ENCODE data around the gene EPHB1. TPM values are rescaled to one million over a fixed set of nuclear protein-coding genes. Genes with fewer than 3 reads are reported as not detected.
A peak's percentile ranks its signal among the peaks of the same experiment; 100 is the strongest.

Gene EPHB1
- total RNA-seq, 1 donor from 2014 or later = 1.8 TPM

- H3K27ac Mint-ChIP-seq = no peak overlapping the region
- TF ChIP-seq CTCF (IDR thresholded peaks at IDR 0.05; ENCODE audit: unreplicated experiment) = no peak
- no peak overlapping the region for H3K4me3 Mint-ChIP-seq (ENCODE audit: low read depth)
- no peaks in the 10 kb centered on the region for H3K9me3 Mint-ChIP-seq (ENCODE audit: low read depth)
- no peaks in the 10 kb centered on the region for H3K4me1 Mint-ChIP-seq (ENCODE audit: low read depth)
- H3K27me3 Mint-ChIP-seq = peaks cover 10% of the 10 kb centered on the region
- no peak for DNase-seq (ENCODE audit: low spot score, unreplicated experiment)
- no peaks in the 10 kb centered on the region for H3K36me3 Mint-ChIP-seq (ENCODE audit: insufficient read depth)
These were observed 161.3 kb downstream of the EPHB1 start for GRCh38 chr3:134956395-134956794.

- peaks cover 10% of the 10 kb centered on the region for H3K27me3 Mint-ChIP-seq
- H3K4me1 Mint-ChIP-seq (ENCODE audit: low read depth) = no peaks in the 10 kb centered on the region
- no peak overlapping the region for H3K4me3 Mint-ChIP-seq (ENCODE audit: low read depth)
- DNase-seq (ENCODE audit: low spot score, unreplicated experiment) = no peak
- no peak overlapping the region for H3K27ac Mint-ChIP-seq
- no peak for TF ChIP-seq CTCF (IDR thresholded peaks at IDR 0.05; ENCODE audit: unreplicated experiment)
- no peaks in the 10 kb centered on the region for H3K36me3 Mint-ChIP-seq (ENCODE audit: insufficient read depth)
- no peaks in the 10 kb centered on the region for H3K9me3 Mint-ChIP-seq (ENCODE audit: low read depth)
These were observed 161.8 kb downstream of the EPHB1 start for GRCh38 chr3:134956844-134957243.

GRCh38 chr3:134959516-134959915, 164.5 kb downstream of the EPHB1 start:
- Mint-ChIP-seq H3K4me3 (ENCODE audit: low read depth) (no peak overlapping the region), H3K4me1 (ENCODE audit: low read depth) (no peaks in the 10 kb centered on the region), H3K36me3 (ENCODE audit: insufficient read depth) (no peaks in the 10 kb centered on the region), H3K27ac (no peak overlapping the region), H3K27me3 (no peaks in the 10 kb centered on the region), H3K9me3 (ENCODE audit: low read depth) (no peaks in the 10 kb centered on the region)
- DNase-seq (ENCODE audit: low spot score, unreplicated experiment) = no peak
- no peak for TF ChIP-seq CTCF (IDR thresholded peaks at IDR 0.05; ENCODE audit: unreplicated experiment)

- no peak for DNase-seq (ENCODE audit: low spot score, unreplicated experiment)
- H3K27me3 Mint-ChIP-seq = peaks cover 2% of the 10 kb centered on the region
- H3K36me3 Mint-ChIP-seq (ENCODE audit: insufficient read depth) = no peaks in the 10 kb centered on the region
- H3K9me3 Mint-ChIP-seq (ENCODE audit: low read depth) = no peaks in the 10 kb centered on the region
- no peak overlapping the region for H3K4me3 Mint-ChIP-seq (ENCODE audit: low read depth)
- H3K27ac Mint-ChIP-seq = no peak overlapping the region
- H3K4me1 Mint-ChIP-seq (ENCODE audit: low read depth) = peaks cover 4% of the 10 kb centered on the region
- TF ChIP-seq CTCF (IDR thresholded peaks at IDR 0.05; ENCODE audit: unreplicated experiment) = no peak
These were observed 169.2 kb downstream of the EPHB1 start for GRCh38 chr3:134964226-134964625.

GRCh38 chr3:134965865-134966481, 170.9 kb downstream of the EPHB1 start:
- Mint-ChIP-seq H3K4me3 (ENCODE audit: low read depth) (no peak overlapping the region), H3K9me3 (ENCODE audit: low read depth) (no peaks in the 10 kb centered on the region), H3K27me3 (peaks cover 6% of the 10 kb centered on the region), H3K27ac (peak overlapping the region; percentile 49), H3K4me1 (ENCODE audit: low read depth) (peaks cover 5% of the 10 kb centered on the region), H3K36me3 (ENCODE audit: insufficient read depth) (no peaks in the 10 kb centered on the region)
- DNase-seq (ENCODE audit: low spot score, unreplicated experiment) = no peak
- TF ChIP-seq CTCF (IDR thresholded peaks at IDR 0.05; ENCODE audit: unreplicated experiment) = no peak
